BLaER1 (cell line): ENCODE measurements around the gene ASXL1.
A peak's percentile ranks its signal among the peaks of the same experiment; 100 is the strongest.
"Not testable (repeated sequence)": the region's sequence is repeated elsewhere in the genome, so short reads cannot be mapped to it uniquely, and the experiment has no call there.

Source experiments
- H3K27ac ChIP-seq: shearing (Covaris generic); formaldehyde crosslinking; 2 replicates; pipeline ENCODE4 v1.8.1; 2022
- H3K27me3 ChIP-seq: shearing (Covaris generic); formaldehyde crosslinking; 2 replicates; pipeline ENCODE4 v1.8.1; 2022
- H3K36me3 ChIP-seq: shearing (Covaris generic); formaldehyde crosslinking; 2 replicates; pipeline ENCODE4 v1.8.1; 2022
- H3K4me1 ChIP-seq: shearing (Covaris generic); formaldehyde crosslinking; 2 replicates; pipeline ENCODE4 v1.8.1; 2022
- H3K4me2 ChIP-seq: shearing (Covaris generic); formaldehyde crosslinking; 2 replicates; pipeline ENCODE4 v1.8.1; 2022
- H3K4me3 ChIP-seq: shearing (Covaris generic); formaldehyde crosslinking; 2 replicates; pipeline ENCODE4 v1.8.1; 2022
- H3K9ac ChIP-seq: shearing (Covaris generic); formaldehyde crosslinking; 2 replicates; pipeline ENCODE4 v1.8.1; 2022
- H3K9me3 ChIP-seq: shearing (Covaris generic); formaldehyde crosslinking; 2 replicates; pipeline ENCODE4 v1.8.1; 2022
- H4K20me1 ChIP-seq: shearing (Covaris generic); formaldehyde crosslinking; 2 replicates; pipeline ENCODE4 v1.8.1; 2022
- Cebpa-rat ChIP-seq: shearing (Covaris generic); IDR thresholded peaks from 2 replicates; pipeline ENCODE4 v1.8.1; 2022

The ASXL1 gene

GRCh38 chr20:32357869-32358631, at the start of gene ASXL1:
TSS of gene ASXL1 (plus strand) at chr20:32358331. CDS start at chr20:32358776, 445 bp downstream.
- Histone ChIP-seq H3K4me1 (peaks cover 53% of the 10 kb centered on the region), H3K4me3 (peak within 1 kb of the TSS; percentile 84), H3K9ac (peak within 1 kb of the TSS; percentile 99), H3K27me3 (no peaks in the 10 kb centered on the region), H3K36me3 (peaks cover 14% of the 10 kb centered on the region; the same call in 1 of the 2 replicates), H3K27ac (peak within 1 kb of the TSS; percentile 99), H3K9me3 (no peaks in the 10 kb centered on the region), H3K4me2 (peak within 1 kb of the TSS; percentile 95), H4K20me1 (peaks cover 41% of the 10 kb centered on the region)
- TF ChIP-seq Cebpa-rat = no peak

DNA sequence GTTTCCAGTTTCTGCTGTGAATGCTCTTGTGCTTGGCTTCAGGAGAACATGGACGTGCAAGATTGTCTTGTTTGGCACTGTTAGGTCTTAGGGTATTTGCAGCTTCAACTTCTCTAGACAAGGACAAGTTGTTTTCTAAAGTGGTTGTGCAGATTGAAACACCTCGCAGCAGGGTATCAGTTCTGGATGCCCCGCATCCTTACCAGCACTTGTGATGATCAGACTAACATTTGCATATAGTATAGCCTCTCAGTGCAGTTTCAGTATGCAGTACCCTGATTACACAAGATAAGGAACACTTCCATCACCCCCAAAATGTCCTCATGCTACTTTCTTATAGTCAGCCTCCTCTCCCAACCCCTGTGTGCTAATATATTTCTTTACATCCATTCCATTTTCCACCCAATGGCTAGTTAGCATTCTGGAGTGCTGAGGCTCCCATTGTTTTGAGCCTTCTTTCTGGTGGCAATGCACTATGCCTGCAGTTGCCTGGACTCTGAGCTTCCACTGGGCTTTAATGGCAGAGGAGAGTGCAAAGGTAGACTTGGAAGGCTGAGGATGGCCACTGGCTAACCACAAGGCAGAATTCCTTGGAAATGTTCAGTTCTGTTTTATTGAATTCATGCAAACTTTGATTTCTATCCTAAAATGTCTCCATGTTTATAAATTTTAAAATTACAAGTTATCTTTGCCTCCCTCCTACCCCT, 45.3 kb upstream of the ASXL1 start:
- Histone ChIP-seq H3K27ac (no peak overlapping the region), H3K4me3 (no peak overlapping the region), H3K9ac (no peak overlapping the region), H3K4me2 (no peak overlapping the region), H3K9me3 (no peaks in the 10 kb centered on the region), H3K4me1 (no peaks in the 10 kb centered on the region), H3K36me3 (peaks cover 69% of the 10 kb centered on the region), H3K27me3 (no peaks in the 10 kb centered on the region), H4K20me1 (no peaks in the 10 kb centered on the region)
- no peak for TF ChIP-seq Cebpa-rat

GRCh38 chr20:32314768-32315167, 43.4 kb upstream of the ASXL1 start:
- TF ChIP-seq Cebpa-rat = no peak
- Histone ChIP-seq H3K4me1 (no peaks in the 10 kb centered on the region), H3K27ac (no peak overlapping the region), H3K9ac (no peak overlapping the region), H3K36me3 (peaks cover 74% of the 10 kb centered on the region), H3K4me2 (no peak overlapping the region), H3K4me3 (no peak overlapping the region), H3K27me3 (no peaks in the 10 kb centered on the region), H3K9me3 (no peaks in the 10 kb centered on the region), H4K20me1 (no peaks in the 10 kb centered on the region)

- no peaks in the 10 kb centered on the region for H4K20me1 ChIP-seq
- no peak overlapping the region for H3K9ac ChIP-seq
- H3K4me2 ChIP-seq = no peak overlapping the region
- H3K4me1 ChIP-seq = no peaks in the 10 kb centered on the region
- H3K4me3 ChIP-seq = no peak overlapping the region
- H3K27me3 ChIP-seq = no peaks in the 10 kb centered on the region
- peaks cover 69% of the 10 kb centered on the region for H3K36me3 ChIP-seq
- no peaks in the 10 kb centered on the region for H3K9me3 ChIP-seq
- TF ChIP-seq Cebpa-rat = no peak
- H3K27ac ChIP-seq = no peak overlapping the region
These were observed 42.7 kb upstream of the ASXL1 start for GRCh38 chr20:32315399-32315798.

DNA sequence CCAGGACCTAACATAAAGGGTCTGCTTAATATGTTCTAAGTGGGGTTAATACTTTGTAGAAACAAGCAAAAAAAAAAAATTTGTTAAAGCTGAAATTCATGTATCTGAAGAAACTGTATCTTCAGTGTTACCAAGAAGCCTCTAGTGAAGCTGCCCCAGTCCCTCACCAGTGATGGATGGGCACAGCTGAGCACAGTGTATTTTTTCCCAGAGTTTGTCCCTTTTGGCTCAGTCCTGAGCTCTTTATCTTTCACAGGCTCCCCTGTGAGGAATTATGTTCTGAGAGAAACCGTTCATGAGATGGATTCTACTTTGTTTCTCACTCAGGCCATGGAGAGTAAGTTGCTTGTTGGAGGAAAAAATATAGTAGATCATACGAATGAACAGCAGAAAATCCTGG, 42.2 kb upstream of the ASXL1 start:
- TF ChIP-seq Cebpa-rat = no peak
- Histone ChIP-seq H3K4me2 (no peak overlapping the region), H3K9me3 (no peaks in the 10 kb centered on the region), H3K36me3 (peaks cover 66% of the 10 kb centered on the region), H3K27me3 (no peaks in the 10 kb centered on the region), H3K4me3 (no peak overlapping the region), H3K27ac (no peak overlapping the region), H4K20me1 (no peaks in the 10 kb centered on the region), H3K4me1 (no peaks in the 10 kb centered on the region), H3K9ac (no peak overlapping the region)

GRCh38 chr20:32316667-32317066, 41.5 kb upstream of the ASXL1 start:
- H3K4me2 ChIP-seq = no peak overlapping the region
- H3K27me3 ChIP-seq = no peaks in the 10 kb centered on the region
- H4K20me1 ChIP-seq = no peaks in the 10 kb centered on the region
- no peak overlapping the region for H3K9ac ChIP-seq
- TF ChIP-seq Cebpa-rat = no peak
- H3K4me1 ChIP-seq = no peaks in the 10 kb centered on the region
- no peaks in the 10 kb centered on the region for H3K9me3 ChIP-seq
- no peak overlapping the region for H3K4me3 ChIP-seq
- peaks cover 68% of the 10 kb centered on the region for H3K36me3 ChIP-seq
- no peak overlapping the region for H3K27ac ChIP-seq

DNA sequence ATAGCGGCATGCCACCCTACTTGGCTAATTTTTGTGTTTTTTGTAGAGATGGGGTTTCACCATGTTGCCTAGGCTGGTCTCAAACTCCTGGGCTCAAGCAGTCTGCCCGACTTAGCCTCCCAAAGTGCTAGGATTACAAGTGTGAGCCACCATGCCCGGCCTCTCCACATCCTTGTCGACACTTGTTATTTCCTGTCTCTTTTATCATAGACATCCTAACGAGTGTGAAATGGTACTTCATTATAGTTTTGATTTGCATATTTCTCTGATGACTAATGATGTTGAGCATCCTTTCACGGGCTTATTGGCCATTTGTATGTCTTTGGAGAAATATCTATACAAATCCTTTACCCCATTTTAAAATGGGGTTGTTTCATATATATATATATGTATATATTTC, 39.0 kb upstream of the ASXL1 start:
- Histone ChIP-seq H3K36me3 (peaks cover 49% of the 10 kb centered on the region), H3K27me3 (no peaks in the 10 kb centered on the region), H3K27ac (no peak overlapping the region), H3K4me1 (no peaks in the 10 kb centered on the region), H3K4me2 (no peak overlapping the region), H4K20me1 (no peaks in the 10 kb centered on the region), H3K4me3 (no peak overlapping the region), H3K9me3 (no peaks in the 10 kb centered on the region), H3K9ac (no peak overlapping the region)
- TF ChIP-seq Cebpa-rat = no peak

GRCh38 chr20:32320305-32320704, 37.8 kb upstream of the ASXL1 start:
- Histone ChIP-seq H3K4me2 (no peak overlapping the region), H3K4me3 (no peak overlapping the region), H3K27me3 (no peaks in the 10 kb centered on the region), H3K9ac (no peak overlapping the region), H3K9me3 (no peaks in the 10 kb centered on the region), H3K36me3 (peaks cover 43% of the 10 kb centered on the region), H4K20me1 (no peaks in the 10 kb centered on the region), H3K4me1 (no peaks in the 10 kb centered on the region), H3K27ac (no peak overlapping the region)
- no peak for TF ChIP-seq Cebpa-rat

GRCh38 chr20:32321390-32321789, 36.7 kb upstream of the ASXL1 start:
- Histone ChIP-seq H3K4me2 (no peak overlapping the region), H3K9ac (no peak overlapping the region), H3K4me3 (no peak overlapping the region), H3K36me3 (peaks cover 36% of the 10 kb centered on the region), H3K27me3 (no peaks in the 10 kb centered on the region), H3K4me1 (no peaks in the 10 kb centered on the region), H4K20me1 (no peaks in the 10 kb centered on the region), H3K9me3 (no peaks in the 10 kb centered on the region), H3K27ac (no peak overlapping the region)
- TF ChIP-seq Cebpa-rat = no peak

- not testable (repeated sequence) for H3K9ac ChIP-seq, H3K27me3 ChIP-seq, H3K4me3 ChIP-seq, H4K20me1 ChIP-seq, H3K9me3 ChIP-seq, H3K27ac ChIP-seq, H3K4me1 ChIP-seq, H3K4me2 ChIP-seq
- peaks cover 32% of the 10 kb centered on the region for H3K36me3 ChIP-seq
These were observed 35.9 kb upstream of the ASXL1 start for GRCh38 chr20:32322260-32322659.

DNA sequence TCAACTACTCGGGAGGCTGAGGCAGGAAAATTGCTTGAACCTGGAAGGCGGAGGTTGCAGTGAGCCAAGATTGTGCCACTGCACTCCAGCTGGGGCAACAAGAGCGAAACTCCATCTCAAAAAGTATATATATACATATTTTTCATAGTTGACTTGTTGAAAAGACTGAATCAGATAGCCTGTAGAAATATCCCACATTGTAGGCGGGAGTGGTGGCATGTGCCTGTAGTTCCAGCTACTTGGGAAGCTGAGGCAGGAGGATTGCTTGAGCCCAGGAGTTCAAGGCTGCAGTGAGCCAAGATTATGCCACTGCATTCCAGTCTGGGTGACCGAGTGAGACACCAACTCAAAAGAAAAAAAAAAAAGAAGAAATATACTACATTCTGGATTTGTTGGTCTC, 34.4 kb upstream of the ASXL1 start:
- H3K4me2 ChIP-seq, H3K4me1 ChIP-seq, H4K20me1 ChIP-seq, H3K4me3 ChIP-seq, H3K27me3 ChIP-seq, H3K9ac ChIP-seq, H3K27ac ChIP-seq, H3K9me3 ChIP-seq: not testable (repeated sequence)
- H3K36me3 ChIP-seq = peaks cover 32% of the 10 kb centered on the region
